T-helper 22 cell (primary cell): ENCODE results near the gene ZNF775.

ENCODE experiments used
- DNase-seq: peaks from one replicate; pipeline ENCODE4 v3.0.0-alpha.2; 2020; ENCODE audit warnings: low read depth

Gene ZNF775

GRCh38 chr7:150441524-150441923, 62.4 kb downstream of the ZNF775 start:
- no peak for DNase-seq

GRCh38 chr7:150442811-150443210, 63.7 kb downstream of the ZNF775 start:
- no peak for DNase-seq

GRCh38 chr7:150443793-150444540, 64.8 kb downstream of the ZNF775 start:
- no peak for DNase-seq

- DNase-seq: no peak
Measured at GRCh38 chr7:150444674-150445365, 65.7 kb downstream of the ZNF775 start.

GRCh38 chr7:150446288-150446938, 67.3 kb downstream of the ZNF775 start:
- no peak for DNase-seq
